GM19025 (cell line): ENCODE measurements around the gene TOM1L2.
"Not testable (repeated sequence)": the region's sequence is repeated elsewhere in the genome, so short reads cannot be mapped to it uniquely, and the experiment has no call there.

Experiments used
- ATAC-seq: cut with Tn5 transposase; IDR thresholded peaks from one replicate; pipeline ENCODE4 v1.9.1; 2021; ENCODE audit warnings: mild to moderate bottlenecking, low read depth, moderate library complexity; ENCODE audit not compliant: unreplicated experiment

TOM1L2 gene

DNA sequence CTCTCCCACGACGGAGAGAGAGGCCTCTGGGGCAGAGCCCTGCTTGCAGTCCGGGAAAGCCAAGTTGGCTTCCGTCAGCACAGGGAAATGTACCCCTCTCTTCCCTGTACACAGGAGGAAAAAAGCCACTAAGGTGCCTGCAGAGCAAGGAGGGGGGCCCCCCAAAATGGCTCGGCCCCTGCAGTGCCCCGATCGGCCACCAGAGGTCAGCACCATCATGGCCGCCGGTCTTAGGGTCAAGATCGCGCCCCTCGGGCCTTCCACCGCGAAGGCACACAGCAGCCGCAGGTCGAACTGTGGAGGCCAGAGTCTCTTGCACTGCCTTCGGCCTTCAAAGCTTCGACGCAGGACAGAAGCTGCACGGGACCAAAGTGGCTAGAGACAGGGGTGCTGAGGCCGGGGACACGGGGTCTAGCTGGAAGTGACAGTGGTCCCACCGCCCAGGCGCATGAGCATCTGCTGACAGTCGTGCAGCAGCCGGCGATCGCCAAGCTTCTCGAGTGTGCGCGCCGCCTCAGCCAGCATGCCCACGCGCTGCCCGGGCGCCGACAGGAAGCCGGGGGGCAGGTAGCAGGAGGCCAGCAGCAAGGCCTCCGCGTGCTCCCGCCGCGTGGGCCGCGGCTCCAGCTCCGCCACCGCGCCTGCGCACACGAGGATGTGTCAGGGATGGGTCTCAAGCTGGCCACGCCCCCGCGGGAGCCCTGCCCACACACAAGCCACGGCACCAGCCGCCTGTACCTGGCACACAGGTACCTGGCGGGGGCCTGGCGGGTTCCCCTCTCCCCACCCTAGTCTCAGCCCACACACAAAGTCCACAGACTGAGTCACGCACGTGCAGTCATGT lies 159.8 kb downstream of the TOM1L2 start:
- ATAC-seq, result no peak

DNA sequence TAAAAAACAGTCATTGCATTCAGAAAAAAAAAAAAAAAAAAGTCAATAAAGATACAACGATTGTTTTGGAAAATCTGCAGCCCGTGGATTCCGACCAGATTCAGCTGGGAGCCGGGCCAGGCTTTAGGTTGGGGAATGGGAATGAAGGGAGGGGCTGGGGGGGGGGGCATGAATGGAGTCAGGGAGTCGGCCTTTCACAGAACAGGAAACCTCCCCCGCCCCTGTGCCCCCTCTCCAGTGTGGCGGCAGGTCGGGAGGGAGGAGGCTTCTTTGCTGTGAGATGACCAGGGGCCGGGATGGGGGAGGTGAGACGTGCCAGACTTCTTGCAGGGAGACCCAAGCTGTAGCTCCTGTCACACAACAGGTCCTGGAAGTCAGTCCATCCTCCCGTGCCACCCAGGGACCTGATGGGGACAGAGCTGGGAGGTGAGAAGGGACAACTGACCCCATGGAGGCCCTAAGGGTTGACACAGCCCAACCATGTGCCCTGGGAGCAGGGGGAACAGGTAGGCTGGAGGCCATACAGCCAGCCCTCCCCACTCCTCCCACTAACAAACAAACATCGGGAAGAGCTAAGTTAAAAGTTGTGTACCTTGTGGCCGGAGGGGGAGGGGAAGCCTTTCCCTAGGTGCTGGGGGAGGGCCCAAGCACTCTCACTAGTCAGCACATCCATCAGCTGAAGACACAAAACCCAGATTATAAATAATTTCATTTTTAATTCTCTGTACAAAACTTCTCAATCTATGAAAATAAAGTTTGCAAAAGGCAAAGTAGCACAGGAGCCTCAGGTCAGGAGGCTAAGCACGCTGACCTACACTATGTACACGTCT lies 160.6 kb downstream of the TOM1L2 start:
- no peak for ATAC-seq

DNA sequence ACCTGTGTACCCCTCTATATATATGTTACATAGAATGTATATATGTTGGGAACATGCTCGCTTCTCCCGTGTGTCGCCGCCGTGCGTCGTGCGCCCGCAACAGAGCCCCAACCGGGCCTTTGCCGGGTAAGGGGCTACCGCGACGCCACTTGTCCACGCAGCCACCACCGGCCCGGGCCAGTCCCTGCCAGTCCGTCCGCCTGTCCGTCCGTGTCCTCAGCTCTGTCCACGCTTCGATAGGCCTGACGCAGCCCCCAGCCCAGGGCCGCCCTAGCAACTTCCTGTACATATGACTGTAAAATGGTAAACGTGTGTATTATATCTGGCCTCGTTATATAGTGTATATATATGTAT lies 161.3 kb downstream of the TOM1L2 start:
- no peak for ATAC-seq

DNA sequence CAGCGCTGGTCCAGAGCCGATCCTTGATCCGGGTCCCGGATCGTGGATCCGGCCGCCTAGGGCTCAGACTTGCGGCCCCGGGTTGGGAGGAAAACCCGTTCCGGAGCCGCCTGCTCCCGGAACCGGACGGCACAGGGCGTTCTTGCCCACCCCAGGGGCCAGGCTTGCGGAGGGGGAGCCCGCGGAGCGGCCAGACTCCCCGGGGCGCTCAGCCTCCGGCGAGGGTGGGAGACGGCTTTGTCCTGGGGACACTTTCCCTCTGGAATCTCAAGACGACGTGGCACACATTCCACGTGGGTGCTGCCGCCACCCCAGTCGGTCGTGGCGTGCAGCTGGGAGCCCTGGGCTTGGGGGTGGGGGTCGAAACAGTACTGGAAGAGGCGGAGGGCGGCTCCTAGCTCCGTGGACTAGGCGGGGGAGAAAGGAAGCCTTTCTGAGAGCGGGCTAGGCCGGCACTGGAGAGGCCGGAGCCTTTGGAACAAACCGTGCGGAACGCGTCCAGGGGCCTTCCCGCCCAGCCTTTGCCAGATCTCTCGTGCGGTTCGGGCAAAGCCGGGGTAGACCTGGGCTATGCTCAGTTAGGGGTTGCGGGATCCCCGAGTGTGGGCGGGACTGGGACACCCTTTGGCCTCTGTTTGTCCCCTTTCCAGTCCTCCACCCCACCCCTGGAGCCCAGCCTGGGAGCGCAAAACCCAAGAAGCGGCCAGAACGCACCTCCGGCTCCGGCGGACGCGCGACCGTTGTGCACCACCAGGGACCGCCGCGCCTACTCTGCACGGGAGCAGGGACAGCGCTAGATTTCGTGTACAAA lies 161.9 kb downstream of the TOM1L2 start:
- no peak for ATAC-seq

DNA sequence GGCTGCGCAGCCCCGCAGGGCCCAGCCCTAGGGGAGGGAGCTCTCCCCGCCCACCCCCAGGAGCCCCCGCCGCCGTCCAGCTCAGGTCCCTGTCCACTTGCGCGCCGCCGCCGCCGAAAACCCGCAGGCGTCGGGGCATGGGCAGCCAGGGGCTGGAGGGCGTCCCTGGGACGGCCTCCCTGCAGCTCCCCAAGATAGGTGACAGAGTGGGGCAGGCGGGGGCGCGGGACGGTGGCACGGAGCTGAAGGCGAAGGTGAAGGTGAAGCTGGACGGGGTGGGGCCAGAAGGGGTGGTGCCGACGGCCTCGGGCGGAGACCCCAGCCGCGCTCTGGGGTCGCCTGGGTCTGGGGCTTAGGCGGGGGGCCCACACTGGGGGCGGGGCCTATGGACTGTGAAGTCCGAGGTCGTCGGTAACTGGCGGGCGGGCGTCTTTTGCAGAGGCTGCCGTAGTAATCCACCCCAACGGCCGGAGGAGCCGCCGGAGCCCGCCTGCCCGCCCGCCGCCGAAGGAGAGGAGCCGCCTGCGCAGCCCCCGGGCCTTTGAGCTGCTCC lies 162.6 kb downstream of the TOM1L2 start:
- ATAC-seq, result no peak

DNA sequence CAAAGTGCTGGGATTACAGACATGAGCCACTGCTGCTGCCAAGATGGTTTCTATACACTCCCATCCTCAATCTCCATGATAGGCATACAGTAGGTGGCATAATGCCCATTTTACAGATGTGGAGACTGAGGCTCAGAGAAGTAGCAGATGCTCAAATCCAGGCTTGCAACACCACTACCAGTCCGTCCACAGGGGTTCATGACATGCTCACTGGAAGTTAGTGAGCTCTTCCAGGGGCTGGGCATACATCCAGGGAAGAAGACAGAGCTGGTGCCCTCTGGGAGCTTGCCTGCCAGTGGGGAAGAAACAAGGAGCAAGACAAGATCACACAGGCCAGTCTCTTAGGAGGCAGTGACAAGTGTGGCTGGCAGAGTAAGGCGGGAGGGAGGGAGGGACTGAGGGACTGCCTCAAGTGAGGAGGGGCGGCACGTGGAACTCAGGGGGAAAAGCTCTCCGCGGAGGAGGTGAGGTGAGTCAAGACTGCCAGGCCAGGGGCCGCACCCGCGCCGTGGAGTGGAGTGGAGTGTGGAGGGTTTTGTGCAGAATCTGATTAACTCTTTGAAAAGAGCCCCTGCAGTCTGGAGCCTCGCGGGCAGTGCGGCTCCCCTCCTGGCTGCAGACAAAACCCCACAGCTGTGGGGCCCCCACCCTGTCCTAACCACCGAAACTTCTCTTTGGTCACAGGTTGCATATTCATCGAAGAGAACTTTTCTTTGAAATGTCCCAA lies 163.3 kb downstream of the TOM1L2 start:
- no peak for ATAC-seq

DNA sequence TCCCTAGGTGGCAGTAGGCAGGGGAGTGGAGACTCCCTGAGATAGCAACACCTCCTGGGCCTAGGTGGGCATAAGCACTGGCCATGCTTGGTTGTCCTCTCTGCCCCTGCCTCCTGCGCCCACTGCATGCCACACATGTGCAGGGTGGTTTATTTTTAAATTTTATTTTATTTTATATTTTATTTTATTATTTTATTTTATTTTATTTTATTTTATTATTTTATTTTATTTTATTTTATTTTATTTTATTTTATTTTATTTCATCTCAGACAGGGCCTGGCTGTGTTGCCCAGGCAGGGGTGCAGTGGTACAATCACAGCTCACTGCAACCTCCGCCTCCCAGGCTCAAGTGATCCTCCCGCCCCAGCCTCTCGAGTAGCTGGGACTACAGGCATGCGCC lies 164.0 kb downstream of the TOM1L2 start:
- not testable (repeated sequence) for ATAC-seq

DNA sequence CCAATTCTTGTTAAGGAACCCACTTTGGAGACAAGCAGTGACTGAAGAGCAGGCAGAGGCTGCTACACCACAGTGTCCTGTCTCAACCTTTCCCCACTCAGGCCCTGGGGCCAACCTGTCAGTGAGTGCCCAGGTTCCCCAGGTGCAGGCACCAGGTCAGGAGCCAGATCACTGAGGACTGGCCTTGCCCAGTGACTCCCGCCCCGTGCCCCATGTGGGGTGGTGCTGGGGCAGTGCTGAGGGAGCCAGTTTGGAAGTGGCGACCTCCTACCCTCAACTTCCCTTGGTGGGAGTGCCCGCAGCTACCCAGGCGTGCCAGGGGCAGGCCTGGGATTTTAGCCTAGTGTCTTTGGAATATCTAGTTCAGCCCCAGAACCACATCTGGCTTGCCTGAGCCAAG lies 164.8 kb downstream of the TOM1L2 start:
- ATAC-seq, result no peak

DNA sequence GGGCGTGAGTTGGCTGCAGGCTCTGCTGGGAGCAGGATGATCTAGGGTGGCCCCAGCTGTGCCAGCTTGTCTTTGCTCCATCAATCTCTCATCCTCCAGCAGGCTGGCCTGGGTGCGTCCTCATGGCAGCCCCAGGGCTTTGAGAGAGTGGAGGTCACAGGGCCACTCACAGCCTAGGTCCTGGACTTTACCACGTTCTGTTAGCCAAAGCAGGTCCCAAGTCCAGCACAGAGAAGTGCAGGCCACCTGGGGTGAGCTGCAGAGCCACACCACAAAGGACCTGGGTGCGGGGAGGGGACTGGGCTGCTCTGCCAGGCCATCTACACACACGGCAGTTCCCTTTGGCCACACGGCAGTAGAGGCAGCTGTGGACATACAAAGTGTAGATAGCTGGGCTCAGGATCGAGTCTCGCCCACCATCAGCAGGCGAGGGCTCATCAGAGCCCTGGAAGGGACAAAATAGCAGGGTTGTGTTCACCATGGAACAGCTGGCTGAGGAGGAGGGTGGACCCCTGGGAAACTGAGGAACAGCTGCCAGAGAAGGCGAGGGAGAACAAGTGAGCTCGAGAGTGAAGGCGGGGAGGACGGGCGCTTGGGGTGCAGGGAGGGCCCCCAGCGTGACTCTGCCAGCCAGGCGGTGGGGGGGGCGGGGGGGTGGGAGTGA lies 165.5 kb downstream of the TOM1L2 start:
- no peak for ATAC-seq

DNA sequence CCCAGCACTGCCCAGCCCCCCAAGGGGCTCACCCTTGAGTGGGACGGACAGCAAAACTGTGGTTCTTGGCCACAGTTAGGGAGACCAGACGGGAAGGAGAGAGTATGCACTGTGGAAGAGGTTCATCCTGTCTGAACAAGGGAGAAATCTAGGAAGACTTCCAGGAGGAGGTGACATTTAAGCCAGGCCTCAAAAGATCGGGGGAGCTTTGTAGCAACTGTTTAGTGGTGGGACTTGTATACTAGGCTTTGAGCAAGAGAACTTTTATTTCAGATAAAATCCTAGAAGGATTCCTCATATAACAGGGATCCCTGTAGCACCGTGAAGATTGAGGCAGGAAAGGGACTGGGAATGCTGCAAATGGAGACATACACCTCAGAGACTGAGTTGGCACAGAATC lies 166.2 kb downstream of the TOM1L2 start:
- no peak for ATAC-seq

DNA sequence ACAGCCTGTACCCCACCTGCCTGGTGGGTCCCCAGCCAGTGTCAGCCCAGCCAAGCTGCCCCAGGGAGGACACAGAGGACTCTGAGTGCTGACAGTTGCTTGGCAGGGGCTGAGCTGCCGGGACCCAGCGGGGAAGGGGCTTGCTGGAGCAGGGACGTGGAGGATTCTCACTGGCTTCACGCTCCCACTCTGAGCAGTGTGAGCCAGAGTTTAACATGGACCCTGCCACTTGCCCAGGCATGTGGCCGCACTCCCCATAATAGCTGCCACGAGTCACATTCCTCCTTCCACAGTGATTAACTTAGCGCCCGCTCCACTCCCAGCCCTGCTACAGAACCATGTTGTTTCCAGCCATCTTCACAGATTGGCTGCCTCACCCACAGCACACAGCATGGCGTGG lies 166.6 kb downstream of the TOM1L2 start:
- no peak for ATAC-seq

DNA sequence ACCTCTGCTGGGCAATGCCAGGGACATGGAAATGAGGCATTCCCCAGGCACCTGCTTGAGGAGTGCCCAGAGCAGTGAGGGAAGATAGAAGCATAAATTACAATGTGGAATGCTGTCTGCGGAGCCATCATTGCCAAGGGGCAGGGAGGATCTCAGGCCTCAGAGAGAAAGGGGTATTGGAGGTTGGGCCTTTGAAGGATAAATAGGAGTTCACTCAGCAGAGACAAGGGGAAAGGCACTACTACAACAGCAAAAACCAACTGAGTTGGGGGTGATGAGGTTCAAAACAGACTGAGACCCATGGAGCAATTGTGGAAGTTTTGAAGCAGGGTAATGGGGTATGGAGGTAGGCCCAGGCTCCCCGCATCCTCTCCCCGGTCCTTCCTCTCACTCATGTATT lies 168.2 kb downstream of the TOM1L2 start:
- ATAC-seq, result no peak

DNA sequence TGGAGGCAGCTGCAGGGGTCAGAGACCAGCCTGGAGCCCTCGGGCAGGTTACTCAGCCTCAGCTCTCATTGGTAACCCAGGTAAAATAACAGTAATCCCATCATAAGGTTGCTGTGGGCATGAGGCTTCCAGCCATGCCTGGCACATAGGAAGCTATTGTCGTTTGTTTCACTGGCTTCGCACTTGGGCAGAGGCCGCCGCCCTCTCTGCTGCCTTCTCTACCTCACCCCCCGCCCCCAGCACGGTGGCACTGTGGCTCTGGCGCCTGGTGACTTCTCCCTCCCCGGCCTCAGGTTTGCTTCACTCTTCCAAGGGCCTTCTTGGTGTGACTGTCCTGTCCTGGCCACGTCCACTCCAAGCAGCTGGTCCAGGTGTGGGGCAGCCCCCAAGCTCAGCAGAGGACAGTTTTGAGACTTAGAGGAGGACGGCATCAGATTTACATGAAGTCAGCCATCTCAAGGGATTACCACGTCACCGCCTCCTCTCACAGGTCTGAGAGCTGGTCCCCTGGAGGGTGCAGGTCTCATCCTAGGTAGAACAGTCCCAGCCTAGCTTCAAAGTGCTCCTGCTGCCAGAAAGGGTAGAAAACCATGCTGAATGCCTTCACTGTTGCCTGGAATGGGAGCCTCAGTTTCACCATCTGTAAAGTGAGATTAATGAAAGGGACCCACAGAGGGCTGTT lies 170.3 kb downstream of the TOM1L2 start:
- no peak for ATAC-seq

DNA sequence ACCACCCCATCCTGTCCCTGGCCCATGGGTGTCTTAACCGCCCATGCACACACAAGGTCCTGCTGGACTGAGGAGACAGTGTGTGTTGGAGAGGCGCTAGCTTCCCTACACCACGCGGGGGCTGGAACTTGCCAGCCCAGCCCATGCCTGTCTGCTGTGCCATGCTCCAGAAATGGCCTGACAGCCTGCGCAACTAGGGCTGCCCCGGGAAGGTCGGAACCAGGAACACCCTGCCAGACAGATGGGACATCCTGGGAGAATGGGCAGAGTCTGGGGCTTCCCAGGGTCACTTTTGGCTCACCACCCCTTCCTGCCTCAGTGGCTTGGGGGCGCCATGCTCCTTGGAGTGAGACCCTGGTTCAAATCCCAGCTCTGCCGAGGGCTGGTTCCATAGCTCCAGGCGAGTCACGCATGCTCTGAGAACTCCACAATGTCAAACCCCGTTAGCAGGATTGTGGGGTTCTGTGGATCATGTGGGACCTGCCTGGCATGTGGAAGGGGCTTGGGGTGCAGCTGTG lies 171.6 kb downstream of the TOM1L2 start:
- no peak for ATAC-seq

DNA sequence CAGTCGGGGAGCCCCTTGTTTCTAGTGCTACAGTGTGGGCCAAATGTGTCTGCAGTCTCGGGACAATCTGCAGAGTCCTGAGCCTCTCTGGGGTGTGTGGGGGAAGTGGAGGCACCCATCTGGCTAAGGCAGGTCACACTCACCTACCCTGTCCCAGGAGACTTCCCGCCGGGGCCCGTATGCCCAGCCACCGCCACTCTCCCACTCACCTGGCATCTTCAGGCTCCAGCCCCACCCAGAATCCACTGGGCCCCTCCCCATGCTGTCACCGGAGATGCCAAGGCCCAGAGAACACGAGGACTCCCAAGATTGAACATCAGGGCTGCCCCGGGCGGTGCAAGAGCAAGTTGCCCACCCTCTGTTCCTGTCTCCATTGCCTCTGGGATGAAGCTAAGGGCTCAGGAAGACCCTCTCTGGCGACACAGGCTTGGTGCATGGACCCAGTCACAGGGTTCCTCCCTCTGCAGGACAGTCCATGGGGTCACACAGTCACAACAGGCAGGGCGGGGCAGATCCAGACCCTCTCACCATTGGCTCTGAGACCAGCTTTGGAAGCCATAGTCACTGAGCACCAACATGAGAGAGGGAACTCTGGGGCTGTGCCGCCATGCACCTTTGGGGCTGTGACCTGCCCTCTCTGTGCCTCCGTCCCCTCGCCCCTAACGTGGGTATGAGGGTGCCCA lies 173.5 kb downstream of the TOM1L2 start:
- no peak for ATAC-seq

DNA sequence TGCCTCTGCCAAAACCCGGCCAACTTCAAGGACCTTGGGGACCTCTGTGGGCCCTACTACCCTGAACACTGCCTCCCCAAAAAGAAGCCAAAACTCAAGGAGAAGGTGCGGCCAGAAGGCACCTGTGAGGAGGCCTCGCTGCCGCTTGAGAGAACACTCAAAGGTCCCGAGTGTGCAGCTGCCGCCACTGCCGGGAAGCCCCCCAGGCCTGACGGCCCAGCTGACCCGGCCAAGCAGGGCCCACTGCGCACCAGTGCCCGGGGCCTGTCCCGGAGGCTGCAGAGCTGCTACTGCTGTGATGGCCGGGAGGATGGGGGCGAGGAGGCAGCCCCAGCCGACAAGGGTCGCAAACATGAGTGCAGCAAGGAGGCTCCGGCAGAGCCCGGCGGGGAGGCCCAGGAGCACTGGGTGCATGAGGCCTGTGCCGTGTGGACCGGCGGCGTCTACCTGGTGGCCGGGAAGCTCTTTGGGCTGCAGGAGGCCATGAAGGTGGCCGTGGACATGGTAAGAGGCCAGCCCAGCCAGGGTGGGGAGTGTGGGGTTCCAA lies 174.1 kb downstream of the TOM1L2 start:
- ATAC-seq, result no peak

DNA sequence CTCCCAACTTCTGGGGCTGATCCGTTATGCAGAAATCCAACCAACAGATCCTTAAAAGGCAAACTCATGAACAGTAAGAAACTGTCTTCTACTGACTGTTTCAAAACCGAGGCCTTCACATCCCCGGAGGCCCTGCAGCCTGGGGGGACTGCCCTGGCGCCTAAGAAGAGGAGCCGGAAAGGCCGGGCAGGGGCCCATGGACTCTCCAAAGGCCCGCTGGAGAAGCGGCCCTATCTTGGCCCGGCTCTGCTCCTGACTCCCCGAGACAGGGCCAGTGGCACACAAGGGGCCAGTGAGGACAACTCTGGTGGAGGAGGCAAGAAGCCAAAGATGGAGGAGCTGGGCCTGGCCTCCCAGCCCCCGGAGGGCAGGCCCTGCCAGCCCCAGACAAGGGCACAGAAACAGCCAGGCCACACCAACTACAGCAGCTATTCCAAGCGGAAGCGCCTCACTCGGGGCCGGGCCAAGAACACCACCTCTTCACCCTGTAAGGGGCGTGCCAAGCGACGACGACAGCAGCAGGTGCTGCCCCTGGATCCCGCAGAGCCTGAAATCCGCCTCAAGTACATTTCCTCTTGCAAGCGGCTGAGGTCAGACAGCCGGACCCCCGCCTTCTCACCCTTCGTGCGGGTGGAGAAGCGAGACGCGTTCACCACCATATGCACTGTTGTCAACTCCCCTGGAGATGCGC lies 174.9 kb downstream of the TOM1L2 start:
- no peak for ATAC-seq

DNA sequence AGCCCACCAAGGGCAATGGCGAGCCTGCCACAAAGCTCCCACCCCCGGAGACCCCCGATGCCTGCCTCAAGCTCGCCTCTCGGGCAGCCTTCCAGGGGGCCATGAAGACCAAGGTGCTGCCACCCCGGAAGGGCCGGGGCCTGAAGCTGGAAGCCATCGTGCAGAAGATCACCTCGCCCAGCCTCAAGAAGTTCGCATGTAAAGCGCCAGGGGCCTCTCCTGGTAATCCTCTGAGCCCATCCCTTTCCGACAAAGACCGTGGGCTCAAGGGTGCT lies 175.5 kb downstream of the TOM1L2 start:
- no peak for ATAC-seq
